ENCODE measurements around the gene TBC1D22A.
"Not testable (repeated sequence)": the region's sequence is repeated elsewhere in the genome, so short reads cannot be mapped to it uniquely, and the experiment has no call there.

Gene TBC1D22A

DNA sequence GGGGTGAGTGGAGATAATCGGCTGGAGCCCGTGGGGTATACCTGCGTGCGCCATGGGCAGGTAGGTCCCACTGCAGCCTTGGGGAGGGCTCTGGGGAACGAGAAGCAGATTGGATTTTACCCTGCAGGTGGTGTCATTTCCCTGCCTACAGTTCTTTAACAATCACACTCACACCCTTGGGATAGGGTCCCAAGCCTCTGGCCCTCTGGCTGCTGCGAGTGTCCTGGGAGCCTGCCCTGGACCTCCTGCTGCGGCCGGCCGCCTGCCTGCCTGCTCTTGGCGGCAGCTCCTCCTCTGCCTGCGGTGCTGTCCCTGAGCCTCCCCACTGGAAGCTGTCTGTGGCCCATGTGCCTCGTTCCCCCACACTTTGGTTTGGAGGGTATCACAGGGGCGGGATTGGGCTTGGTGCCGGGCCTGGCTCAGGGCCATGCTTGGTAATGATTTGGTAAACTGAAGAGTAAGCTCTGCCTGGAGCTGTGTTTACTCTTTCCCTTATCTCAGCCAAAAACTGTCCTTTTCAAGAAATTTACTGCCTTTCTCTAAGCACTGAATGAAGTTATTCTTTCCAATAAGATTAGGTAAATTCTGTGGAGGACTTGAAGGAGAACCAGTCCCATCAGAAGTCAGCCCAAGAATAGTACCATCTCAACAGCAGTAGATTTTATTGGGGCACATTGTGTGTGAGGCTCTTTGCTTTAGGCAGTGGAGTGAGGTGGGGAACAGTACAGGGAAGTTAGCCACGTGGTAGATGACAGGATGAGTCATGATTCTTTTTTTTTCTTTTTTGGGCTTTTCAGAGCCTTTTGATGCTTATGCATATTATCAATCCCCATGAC lies 53.7 kb downstream of the TBC1D22A start:
- TF ChIP-seq, protein P1, sequence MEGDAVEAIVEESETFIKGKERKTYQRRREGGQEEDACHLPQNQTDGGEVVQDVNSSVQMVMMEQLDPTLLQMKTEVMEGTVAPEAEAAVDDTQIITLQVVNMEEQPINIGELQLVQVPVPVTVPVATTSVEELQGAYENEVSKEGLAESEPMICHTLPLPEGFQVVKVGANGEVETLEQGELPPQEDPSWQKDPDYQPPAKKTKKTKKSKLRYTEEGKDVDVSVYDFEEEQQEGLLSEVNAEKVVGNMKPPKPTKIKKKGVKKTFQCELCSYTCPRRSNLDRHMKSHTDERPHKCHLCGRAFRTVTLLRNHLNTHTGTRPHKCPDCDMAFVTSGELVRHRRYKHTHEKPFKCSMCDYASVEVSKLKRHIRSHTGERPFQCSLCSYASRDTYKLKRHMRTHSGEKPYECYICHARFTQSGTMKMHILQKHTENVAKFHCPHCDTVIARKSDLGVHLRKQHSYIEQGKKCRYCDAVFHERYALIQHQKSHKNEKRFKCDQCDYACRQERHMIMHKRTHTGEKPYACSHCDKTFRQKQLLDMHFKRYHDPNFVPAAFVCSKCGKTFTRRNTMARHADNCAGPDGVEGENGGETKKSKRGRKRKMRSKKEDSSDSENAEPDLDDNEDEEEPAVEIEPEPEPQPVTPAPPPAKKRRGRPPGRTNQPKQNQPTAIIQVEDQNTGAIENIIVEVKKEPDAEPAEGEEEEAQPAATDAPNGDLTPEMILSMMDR (IDR thresholded peaks at IDR 0.05; ENCODE audit: low read depth, low read length, missing control alignments), result no peak
- in situ Hi-C loops (cut with HindIII; ENCODE audit: low pct_ligation_motif_present, low sequenced_read_pairs), result no loop called here
- H3K36me3 ChIP-seq (replicated peaks), result no peaks in the 10 kb centered on the region
- H3K27me3 ChIP-seq (replicated peaks), result no peaks in the 10 kb centered on the region
- DNase-seq, result no peak
- no peak overlapping the region for H3K4me3 ChIP-seq (ENCODE audit: low read depth, low read length)
- H3K27ac ChIP-seq, result peak overlapping the region; percentile 4

DNA sequence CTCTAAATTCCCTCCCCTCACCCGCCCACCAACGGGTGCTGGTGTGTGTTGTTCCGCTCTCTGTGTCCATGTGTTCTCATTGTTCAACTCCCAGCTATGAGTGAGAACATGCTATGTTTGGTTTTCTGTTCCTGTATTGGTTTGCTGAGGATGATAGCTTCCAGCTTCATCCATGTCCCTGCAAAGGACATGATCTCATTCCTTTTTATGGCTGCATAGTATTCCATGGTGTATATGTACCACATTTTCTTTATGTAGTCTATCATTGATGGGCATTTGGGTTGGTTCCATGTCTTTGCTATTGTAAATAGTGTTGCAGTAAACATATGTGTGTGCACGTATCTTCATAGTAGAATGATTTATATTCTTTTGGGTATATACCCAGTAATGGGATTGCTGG lies 54.9 kb downstream of the TBC1D22A start:
- H3K4me3 ChIP-seq (ENCODE audit: low read depth, low read length); H3K27me3 ChIP-seq (replicated peaks); DNase-seq; H3K27ac ChIP-seq; H3K36me3 ChIP-seq (replicated peaks); in situ Hi-C loops (cut with HindIII; ENCODE audit: low pct_ligation_motif_present, low sequenced_read_pairs): not testable (repeated sequence)

DNA sequence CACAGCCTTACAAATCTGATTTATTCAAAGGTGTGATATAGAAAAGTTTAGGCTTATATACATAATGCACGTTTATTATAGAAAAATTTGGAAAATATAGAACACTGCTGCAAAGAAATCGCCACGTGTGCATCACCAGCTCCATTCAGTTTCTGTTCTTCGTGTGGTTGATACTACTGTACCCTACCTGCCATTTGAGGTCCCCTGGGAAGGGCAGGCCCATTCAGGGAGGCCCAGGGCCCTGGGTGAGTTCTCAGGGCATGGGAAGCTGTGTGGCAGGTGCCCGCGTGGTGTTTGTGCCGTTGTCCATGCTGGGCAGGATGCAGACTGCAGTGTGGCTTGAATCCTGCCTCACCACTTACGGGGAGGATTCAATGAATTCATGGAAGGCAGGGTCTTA lies 60.8 kb downstream of the TBC1D22A start:
- in situ Hi-C loops (cut with HindIII; ENCODE audit: low pct_ligation_motif_present, low sequenced_read_pairs), result no loop called here
- H3K36me3 ChIP-seq (replicated peaks), result no peaks in the 10 kb centered on the region
- DNase-seq, result no peak
- H3K27me3 ChIP-seq (replicated peaks), result no peaks in the 10 kb centered on the region
- TF ChIP-seq, protein P1 (IDR thresholded peaks at IDR 0.05; ENCODE audit: low read depth, low read length, missing control alignments), result no peak
- H3K27ac ChIP-seq, result no peak overlapping the region
- H3K4me3 ChIP-seq (ENCODE audit: low read depth, low read length), result no peak overlapping the region

DNA sequence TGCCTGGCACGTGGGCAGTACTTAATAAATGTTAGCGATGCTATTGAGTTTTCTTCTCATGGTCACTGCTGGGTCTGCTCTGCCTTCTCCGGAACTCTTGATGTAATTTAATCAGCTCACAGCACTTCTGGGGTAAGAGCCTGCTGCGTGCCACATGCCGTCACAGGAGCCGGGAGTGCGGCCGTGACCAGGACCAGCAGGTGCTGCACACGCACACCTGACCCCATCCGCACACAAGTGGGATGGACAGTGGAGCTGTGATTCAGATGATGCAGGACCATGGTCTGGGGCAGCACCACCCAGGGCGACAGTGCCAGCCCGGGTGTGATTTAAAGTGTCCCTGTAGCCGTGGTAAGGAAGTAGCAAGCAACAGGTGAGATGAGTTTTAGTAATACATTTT lies 61.2 kb downstream of the TBC1D22A start:
- DNase-seq, result no peak
- no peaks in the 10 kb centered on the region for H3K36me3 ChIP-seq (replicated peaks)
- H3K4me3 ChIP-seq (ENCODE audit: low read depth, low read length), result no peak overlapping the region
- TF ChIP-seq, protein P1 (IDR thresholded peaks at IDR 0.05; ENCODE audit: low read depth, low read length, missing control alignments), result no peak
- in situ Hi-C loops (cut with HindIII; ENCODE audit: low pct_ligation_motif_present, low sequenced_read_pairs), result no loop called here
- no peak overlapping the region for H3K27ac ChIP-seq
- no peaks in the 10 kb centered on the region for H3K27me3 ChIP-seq (replicated peaks)

DNA sequence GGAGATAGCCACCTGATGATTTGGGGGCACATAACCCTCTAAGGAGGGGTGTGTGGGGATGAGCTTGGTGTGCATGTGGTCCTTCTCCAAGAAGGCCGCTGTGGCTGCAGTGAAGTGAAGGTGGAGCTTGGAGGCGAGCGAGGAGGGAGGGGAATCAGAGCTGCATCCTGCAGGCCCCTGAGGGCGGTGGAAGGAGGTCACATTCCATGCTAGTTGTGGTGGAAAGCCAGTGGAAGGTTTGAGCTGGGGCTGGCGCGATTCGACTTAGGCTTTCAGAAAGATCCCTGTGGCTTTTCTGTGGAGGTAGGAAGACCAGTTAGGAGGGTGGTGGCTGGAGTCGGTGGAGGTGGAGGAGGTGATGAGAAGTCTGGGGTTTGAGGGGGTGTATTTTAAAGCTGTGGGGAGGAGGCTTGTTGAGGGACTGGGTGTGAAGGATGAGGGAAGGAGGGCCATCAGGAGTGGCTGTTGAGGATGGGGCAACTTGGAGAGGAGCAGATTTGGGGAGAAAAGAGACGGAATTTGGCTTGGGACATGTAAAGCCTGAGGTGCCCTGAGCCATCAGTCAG lies 62.0 kb downstream of the TBC1D22A start:
- DNase-seq, result no peak
- TF ChIP-seq, protein P1 (IDR thresholded peaks at IDR 0.05; ENCODE audit: low read depth, low read length, missing control alignments), result no peak
- Histone ChIP-seq H3K4me3 (ENCODE audit: low read depth, low read length) (no peak overlapping the region), H3K27ac (no peak overlapping the region), H3K36me3 (replicated peaks) (no peaks in the 10 kb centered on the region), H3K27me3 (replicated peaks) (no peaks in the 10 kb centered on the region)
- in situ Hi-C loops (cut with HindIII; ENCODE audit: low pct_ligation_motif_present, low sequenced_read_pairs), result no loop called here

DNA sequence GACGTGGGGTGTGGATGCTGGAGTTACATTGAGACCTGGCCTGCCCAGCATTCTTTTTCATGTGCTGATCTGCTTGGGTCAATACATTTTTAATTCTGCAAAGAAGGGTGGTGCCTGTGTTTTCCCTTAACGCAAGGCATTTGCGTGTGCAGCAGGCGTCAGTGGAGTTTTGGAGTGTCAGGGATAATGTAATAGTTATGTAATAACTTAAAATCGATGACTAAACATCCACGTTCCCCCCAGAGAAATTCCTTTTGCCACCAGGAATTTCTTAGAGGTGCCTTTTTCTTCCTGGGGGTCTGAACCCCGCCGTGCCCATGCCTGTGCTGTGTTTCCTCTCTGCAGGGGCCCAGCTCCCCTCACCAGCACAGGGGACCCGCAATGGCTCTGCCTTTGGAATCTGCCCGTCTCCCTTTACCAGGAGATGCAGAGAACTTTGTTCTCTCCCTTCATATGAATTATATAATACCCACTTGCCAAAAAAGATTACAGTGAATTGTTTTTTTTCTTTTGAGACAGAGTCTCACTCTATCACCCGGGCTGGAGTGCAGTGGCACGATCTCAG lies 62.6 kb downstream of the TBC1D22A start:
- in situ Hi-C loops (cut with HindIII; ENCODE audit: low pct_ligation_motif_present, low sequenced_read_pairs), result no loop called here
- H3K36me3 ChIP-seq (replicated peaks), result no peaks in the 10 kb centered on the region

More for the DNA sequence above, 62.6 kb downstream of the TBC1D22A start:
- TF ChIP-seq, protein P1 (IDR thresholded peaks at IDR 0.05; ENCODE audit: low read depth, low read length, missing control alignments), result no peak
- no peak overlapping the region for H3K4me3 ChIP-seq (ENCODE audit: low read depth, low read length)
- H3K27ac ChIP-seq, result no peak overlapping the region
- no peaks in the 10 kb centered on the region for H3K27me3 ChIP-seq (replicated peaks)
- DNase-seq, result no peak
